Right atrium auricular region (tissue), 2 donors: ENCODE measurements around the gene SYT7. TPM values are rescaled to one million over a fixed set of nuclear protein-coding genes. Genes with fewer than 3 reads are reported as not detected.
A peak's percentile ranks its signal among the peaks of the same experiment; 100 is the strongest.

ENCODE experiments used
- DNase-seq: peaks from one replicate; pipeline ENCODE4 v3.0.0-alpha.2; 2019; ENCODE audit warnings: low spot score
- H3K27ac ChIP-seq, 2 donors: fragments of 200-600 bp; sonication (generic); 1 replicate in 1 of 2; 2 replicates in 1 of 2; pipeline ENCODE4 v1.5.1; 2016 to 2019
- H3K27me3 ChIP-seq, 2 donors: fragments of 200-600 bp; sonication (generic); one replicate each; pipeline versions ENCODE4 v1.5.1 to v1.6.0; 2017 to 2019
- H3K36me3 ChIP-seq: fragments of 200-600 bp; sonication (generic); one replicate; pipeline ENCODE4 v1.5.1; 2016
- H3K4me1 ChIP-seq, 2 donors: fragments of 200-600 bp; sonication (generic); one replicate each; pipeline versions ENCODE4 v1.5.1 to v1.6.0; 2017 to 2019
- H3K4me3 ChIP-seq, 2 donors: fragments of 200-600 bp; sonication (generic); 1 replicate in 1 of 2; 2 replicates in 1 of 2; pipeline ENCODE4 v1.5.1; 2017 to 2019; ENCODE audit warnings: mild to moderate bottlenecking in 1 of 2, moderate library complexity in 1 of 2
- H3K9me3 ChIP-seq, 2 donors: fragments of 200-600 bp; sonication (generic); one replicate each; pipeline ENCODE4 v1.5.1; 2019
- CTCF ChIP-seq, 2 donors: fragments of 200-600 bp; sonication (generic); IDR thresholded peaks; one replicate each; pipeline ENCODE4 v1.5.1; 2019; ENCODE audit warnings: antibody characterized with exemption in 2 of 2
- total RNA-seq, 2 donors: library from RNA; depleted of rRNA; stranded (reverse); fragments of >200 nt; gene quantifications; one replicate each; pipeline ENCODE4 v1.1.0, GENCODE V29; 2016

Gene SYT7
- total RNA-seq, 2 donors from 2014 or later, result 19.2 to 23.6 TPM

DNA sequence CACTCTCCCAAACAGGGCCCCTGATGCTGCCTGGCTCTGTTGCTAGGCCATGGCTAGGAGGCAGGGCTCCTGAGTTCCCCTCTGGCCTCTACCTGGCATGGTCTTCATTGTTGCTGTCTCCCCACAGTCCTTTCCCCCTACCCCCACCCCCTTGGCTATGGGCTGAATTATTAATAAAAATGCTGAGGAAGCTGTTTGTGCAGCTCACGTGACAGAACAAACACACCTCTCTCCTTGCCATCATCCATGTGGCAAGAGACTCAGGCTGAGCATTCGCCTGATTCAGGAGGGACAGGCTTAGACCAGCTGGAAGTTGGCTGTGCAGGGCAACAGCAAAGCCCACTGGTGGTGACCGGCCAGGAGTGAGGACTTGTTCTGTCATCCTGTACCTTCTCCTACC is 4.2 kb upstream of the SYT7 start:
- no peak for DNase-seq
- Histone ChIP-seq H3K27ac (no peak overlapping the region), H3K36me3 (no peaks in the 10 kb centered on the region), H3K4me3 (no peak overlapping the region), H3K9me3 (no peaks in the 10 kb centered on the region), H3K27me3 (no peaks in the 10 kb centered on the region), H3K4me1 (peaks cover 5 to 33% of the 10 kb centered on the region in 2 donors)
- no peak for TF ChIP-seq CTCF (IDR thresholded peaks at IDR 0.05)

DNA sequence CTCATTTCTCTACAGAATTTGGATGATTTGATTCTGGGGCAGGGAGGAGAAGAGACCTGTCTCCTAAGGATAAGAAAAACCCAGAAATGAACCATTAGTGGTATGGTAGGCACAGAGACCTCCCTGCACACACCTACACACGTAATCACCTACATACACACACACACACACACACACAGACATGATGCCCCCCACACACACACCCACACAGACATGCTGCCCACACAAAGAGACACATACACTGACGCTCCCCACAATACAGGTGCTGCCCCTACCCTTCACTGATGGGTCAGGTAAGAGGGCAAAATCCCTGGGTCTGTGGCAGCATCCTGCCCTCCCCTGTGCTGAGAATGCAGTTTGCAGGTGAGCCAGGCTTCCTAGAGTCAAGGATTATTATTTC is 1.1 kb upstream of the SYT7 start:
- Histone ChIP-seq H3K4me3 (no peak overlapping the region), H3K27ac (no peak overlapping the region), H3K27me3 (no peaks in the 10 kb centered on the region), H3K4me1 (peaks cover 5 to 34% of the 10 kb centered on the region in 2 donors), H3K9me3 (no peaks in the 10 kb centered on the region), H3K36me3 (no peaks in the 10 kb centered on the region)
- no peak for TF ChIP-seq CTCF (IDR thresholded peaks at IDR 0.05)
- no peak for DNase-seq

GRCh38 chr11:61580271-61580888 is 496 bp downstream of the SYT7 start:
- no peaks in the 10 kb centered on the region for H3K36me3 ChIP-seq
- peak in 1 of 2 donors; percentile 55 for TF ChIP-seq CTCF (IDR thresholded peaks at IDR 0.05)
- H3K4me3 ChIP-seq, result peak overlapping the region; percentile 60 to 63
- H3K27me3 ChIP-seq, result no peaks in the 10 kb centered on the region
- H3K9me3 ChIP-seq, result no peaks in the 10 kb centered on the region
- no peak for DNase-seq
- peaks cover 5 to 46% of the 10 kb centered on the region in 2 donors for H3K4me1 ChIP-seq
- H3K27ac ChIP-seq, result peak overlapping the region; percentile 60 to 70

DNA sequence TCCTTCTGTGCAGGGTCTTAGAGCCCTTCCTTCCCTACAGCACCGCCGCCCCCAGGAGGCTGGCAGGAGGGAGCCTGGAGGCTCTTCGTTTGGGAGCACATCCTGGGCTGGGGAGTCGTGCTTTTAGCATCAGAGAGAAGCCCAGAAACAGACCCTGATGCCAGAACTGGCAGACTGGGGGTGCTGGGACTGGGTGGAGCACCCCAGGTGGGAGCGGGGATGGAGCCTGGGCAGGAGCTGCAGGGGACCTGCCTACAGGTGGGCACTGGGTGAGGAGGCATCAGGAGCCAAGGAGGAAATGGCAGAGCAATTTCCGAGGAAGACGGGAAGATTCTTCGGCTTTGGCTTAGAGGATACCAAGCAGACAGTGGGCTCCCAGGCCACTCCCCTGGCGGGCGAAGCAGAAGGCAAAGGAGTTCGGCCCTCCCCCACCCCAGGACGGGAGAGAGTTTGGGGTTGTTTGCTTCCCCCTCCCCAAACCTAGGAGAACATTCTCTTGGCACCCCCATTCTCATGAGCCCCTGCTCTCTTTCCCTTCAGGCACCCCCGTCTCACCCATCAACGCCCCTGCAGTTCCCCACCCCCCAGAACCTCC is 1.1 kb downstream of the SYT7 start:
- H3K4me1 ChIP-seq, result peaks cover 5 to 46% of the 10 kb centered on the region in 2 donors
- no peak for DNase-seq
- no peaks in the 10 kb centered on the region for H3K36me3 ChIP-seq
- no peaks in the 10 kb centered on the region for H3K9me3 ChIP-seq
- no peak for TF ChIP-seq CTCF (IDR thresholded peaks at IDR 0.05)
- H3K27ac ChIP-seq, result peak overlapping the region in 1 of 2 donors; percentile 60
- H3K27me3 ChIP-seq, result no peaks in the 10 kb centered on the region
- H3K4me3 ChIP-seq, result peak overlapping the region; percentile 60 to 63

- no peak for DNase-seq
- Histone ChIP-seq H3K4me1 (peaks cover 5 to 46% of the 10 kb centered on the region in 2 donors), H3K27me3 (no peaks in the 10 kb centered on the region), H3K27ac (peak overlapping the region in 1 of 2 donors; percentile 60), H3K4me3 (no peak overlapping the region), H3K36me3 (no peaks in the 10 kb centered on the region), H3K9me3 (no peaks in the 10 kb centered on the region)
- no peak for TF ChIP-seq CTCF (IDR thresholded peaks at IDR 0.05)
These were observed 1.8 kb downstream of the SYT7 start for GRCh38 chr11:61578819-61579675.
